ENCODE results near the gene IFI35. TPM values are rescaled to one million over a fixed set of nuclear protein-coding genes. Genes with fewer than 3 reads are reported as not detected.
"Not testable (repeated sequence)": the region's sequence is repeated elsewhere in the genome, so short reads cannot be mapped to it uniquely, and the experiment has no call there.

Gene IFI35
- total RNA-seq, 2 experiments from 2014 or later: 6.3 to 8.6 TPM

DNA sequence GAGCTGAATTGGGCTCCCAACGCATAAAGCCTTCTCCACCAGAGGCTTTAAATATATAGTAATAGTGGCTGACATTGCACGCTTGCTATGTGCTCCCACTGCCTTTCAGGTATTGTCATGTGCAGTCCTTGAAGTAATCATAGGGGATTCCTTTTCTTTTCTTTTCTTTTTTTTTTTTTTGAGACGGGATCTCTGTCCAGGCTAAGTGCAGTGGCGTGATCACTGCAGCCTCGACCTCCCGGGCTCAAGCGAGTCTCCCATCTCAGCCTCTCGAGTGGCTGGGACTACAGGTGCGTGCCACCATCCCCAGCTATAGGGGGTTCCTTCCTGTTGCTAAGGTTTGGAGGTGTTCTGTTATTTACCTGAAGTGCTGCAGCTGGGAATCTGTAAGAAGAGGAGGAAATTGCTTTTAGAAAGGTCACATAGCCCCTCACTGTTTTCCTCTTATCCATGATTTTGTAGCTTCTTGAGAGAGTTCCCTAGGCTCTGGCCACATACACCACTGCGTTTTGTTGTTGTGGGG lies 7.5 kb upstream of the IFI35 start:
- H2AFZ ChIP-seq (ENCODE audit: low read length): no peak overlapping the region
- intact Hi-C loops (cut with micrococcal nuclease; ENCODE audit: unreplicated experiment): loop anchor here (5.0 kb wide), 2 partner anchors 62 to 167 kb away; partner anchors contain the start of gene PSME3
- CTCF ChIA-PET (ENCODE audit: unreplicated experiment): no interaction called here
- peaks cover 69% of the 10 kb centered on the region for H3K36me3 ChIP-seq (ENCODE audit: insufficient read depth, low read length)
- H3K27ac ChIP-seq (ENCODE audit: low read depth, low read length, poor library complexity, severe bottlenecking): peak overlapping the region; percentile 63
- no peak for TF ChIP-seq EZH2phosphoT487 (IDR thresholded peaks at IDR 0.05; ENCODE audit: borderline replicate concordance, low read depth, low read length)
- TF ChIP-seq, protein P1, sequence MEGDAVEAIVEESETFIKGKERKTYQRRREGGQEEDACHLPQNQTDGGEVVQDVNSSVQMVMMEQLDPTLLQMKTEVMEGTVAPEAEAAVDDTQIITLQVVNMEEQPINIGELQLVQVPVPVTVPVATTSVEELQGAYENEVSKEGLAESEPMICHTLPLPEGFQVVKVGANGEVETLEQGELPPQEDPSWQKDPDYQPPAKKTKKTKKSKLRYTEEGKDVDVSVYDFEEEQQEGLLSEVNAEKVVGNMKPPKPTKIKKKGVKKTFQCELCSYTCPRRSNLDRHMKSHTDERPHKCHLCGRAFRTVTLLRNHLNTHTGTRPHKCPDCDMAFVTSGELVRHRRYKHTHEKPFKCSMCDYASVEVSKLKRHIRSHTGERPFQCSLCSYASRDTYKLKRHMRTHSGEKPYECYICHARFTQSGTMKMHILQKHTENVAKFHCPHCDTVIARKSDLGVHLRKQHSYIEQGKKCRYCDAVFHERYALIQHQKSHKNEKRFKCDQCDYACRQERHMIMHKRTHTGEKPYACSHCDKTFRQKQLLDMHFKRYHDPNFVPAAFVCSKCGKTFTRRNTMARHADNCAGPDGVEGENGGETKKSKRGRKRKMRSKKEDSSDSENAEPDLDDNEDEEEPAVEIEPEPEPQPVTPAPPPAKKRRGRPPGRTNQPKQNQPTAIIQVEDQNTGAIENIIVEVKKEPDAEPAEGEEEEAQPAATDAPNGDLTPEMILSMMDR (conservative IDR thresholded peaks at IDR 0.05; ENCODE audit: low read length): no peak
- H3K4me1 ChIP-seq (ENCODE audit: insufficient read depth, low read length, poor library complexity, severe bottlenecking): peaks cover 20% of the 10 kb centered on the region
- no peaks in the 10 kb centered on the region for H3K9me3 ChIP-seq (ENCODE audit: low read length)
- H3K4me3 ChIP-seq (ENCODE audit: low read depth, low read length, poor library complexity, severe bottlenecking): peak overlapping the region; percentile 95
- no peaks in the 10 kb centered on the region for H3K9me2 ChIP-seq (ENCODE audit: insufficient read depth, low read length)
- H3K79me2 ChIP-seq (ENCODE audit: insufficient read depth, low read depth, low read length): peaks cover 30% of the 10 kb centered on the region
- peak overlapping the region; percentile 88 for H3K4me2 ChIP-seq (ENCODE audit: low read length)
- POLR2A ChIA-PET: interaction anchor here (0.6 to 2.1 kb wide), 6 partner anchors 9 to 526 kb away, joined by 3 to 21 read pairs (median 3); partner anchors contain the start of gene PSME3
- peaks cover 14% of the 10 kb centered on the region; the same call in 1 of the 2 replicates for H4K20me1 ChIP-seq (ENCODE audit: insufficient read depth, low read length)
- no peak for DNase-seq (ENCODE audit: low spot score)
- BruUV-seq (replicated peaks): no TSS peak

DNA sequence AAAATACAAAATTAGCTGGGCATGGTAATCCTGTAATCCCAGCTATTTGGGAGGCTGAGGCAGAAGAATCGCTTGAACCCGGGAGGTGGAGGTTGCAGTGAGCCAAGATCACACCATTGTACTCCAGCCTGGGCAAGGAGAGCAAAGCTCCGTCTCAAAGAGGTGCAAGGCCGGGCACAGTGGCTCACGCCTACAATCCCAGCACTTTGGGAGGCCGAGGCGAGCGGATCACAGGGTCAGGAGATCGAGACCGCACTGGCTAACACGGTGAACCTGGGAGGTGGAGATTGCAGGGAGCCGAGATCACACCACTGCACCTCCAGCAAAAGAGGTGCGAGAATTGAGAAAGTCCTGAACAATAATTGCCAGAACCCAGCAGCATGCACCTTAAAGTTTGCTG lies 5.7 kb upstream of the IFI35 start:
- Histone ChIP-seq H3K4me1 (ENCODE audit: insufficient read depth, low read length, poor library complexity, severe bottlenecking) (peaks cover 20% of the 10 kb centered on the region), H4K20me1 (ENCODE audit: insufficient read depth, low read length) (peaks cover 14% of the 10 kb centered on the region; the same call in 1 of the 2 replicates), H3K79me2 (ENCODE audit: insufficient read depth, low read depth, low read length) (peaks cover 30% of the 10 kb centered on the region), H3K36me3 (ENCODE audit: insufficient read depth, low read length) (peaks cover 73% of the 10 kb centered on the region)
- H3K4me2 ChIP-seq (ENCODE audit: low read length); H3K9me3 ChIP-seq (ENCODE audit: low read length); intact Hi-C loops (cut with micrococcal nuclease; ENCODE audit: unreplicated experiment); CTCF ChIA-PET (ENCODE audit: unreplicated experiment); DNase-seq (ENCODE audit: low spot score); BruUV-seq (replicated peaks); H3K4me3 ChIP-seq (ENCODE audit: low read depth, low read length, poor library complexity, severe bottlenecking); H3K27ac ChIP-seq (ENCODE audit: low read depth, low read length, poor library complexity, severe bottlenecking); H3K9me2 ChIP-seq (ENCODE audit: insufficient read depth, low read length); H2AFZ ChIP-seq (ENCODE audit: low read length); POLR2A ChIA-PET: not testable (repeated sequence)

DNA sequence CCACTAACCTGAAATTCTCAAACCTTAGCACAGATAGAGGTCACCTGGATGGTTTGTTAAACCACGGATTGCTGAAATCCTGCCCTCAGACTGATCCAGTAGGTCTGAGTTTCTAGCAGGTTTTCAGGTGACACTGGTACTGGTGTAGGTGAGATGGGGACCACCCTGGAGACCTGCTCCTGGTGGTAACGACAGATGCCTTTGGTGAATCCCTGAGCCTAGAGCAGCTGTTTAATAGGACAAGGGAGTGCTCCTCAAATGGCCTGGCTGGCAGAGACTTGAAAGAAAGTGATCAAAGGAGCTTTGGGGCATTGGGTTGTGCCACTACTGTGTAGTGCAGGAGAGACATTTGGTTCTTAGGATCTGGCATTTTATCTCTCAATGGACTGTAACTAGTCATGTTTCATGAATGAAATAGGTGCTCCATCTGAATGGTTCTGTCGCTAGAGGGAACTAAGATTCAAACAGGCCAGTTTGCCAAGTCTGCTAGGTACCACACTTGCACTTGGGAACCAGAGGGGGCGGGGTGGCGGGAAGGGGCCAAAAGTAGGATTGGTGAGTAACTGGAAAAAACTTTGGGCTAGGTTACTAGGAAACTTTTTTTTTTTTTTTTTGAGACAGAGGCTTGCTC lies 2.9 kb upstream of the IFI35 start:
- H3K79me2 ChIP-seq (ENCODE audit: insufficient read depth, low read depth, low read length): peaks cover 26% of the 10 kb centered on the region
- H2AFZ ChIP-seq (ENCODE audit: low read length): no peak overlapping the region
- H3K4me2 ChIP-seq (ENCODE audit: low read length): no peak overlapping the region
- no peak for TF ChIP-seq EZH2phosphoT487 (IDR thresholded peaks at IDR 0.05; ENCODE audit: borderline replicate concordance, low read depth, low read length)
- CTCF ChIA-PET (ENCODE audit: unreplicated experiment): no interaction called here
- POLR2A ChIA-PET: no interaction called here
- intact Hi-C loops (cut with micrococcal nuclease; ENCODE audit: unreplicated experiment): no loop called here
- BruUV-seq (replicated peaks): no TSS peak
- peaks cover 14% of the 10 kb centered on the region; the same call in 1 of the 2 replicates for H4K20me1 ChIP-seq (ENCODE audit: insufficient read depth, low read length)
- H3K9me2 ChIP-seq (ENCODE audit: insufficient read depth, low read length): no peaks in the 10 kb centered on the region
- no peak overlapping the region for H3K4me3 ChIP-seq (ENCODE audit: low read depth, low read length, poor library complexity, severe bottlenecking)
- no peak for DNase-seq (ENCODE audit: low spot score)
- peaks cover 73% of the 10 kb centered on the region for H3K36me3 ChIP-seq (ENCODE audit: insufficient read depth, low read length)
- H3K9me3 ChIP-seq (ENCODE audit: low read length): no peaks in the 10 kb centered on the region
- peak overlapping the region; percentile 9 for H3K27ac ChIP-seq (ENCODE audit: low read depth, low read length, poor library complexity, severe bottlenecking)
- peaks cover 21% of the 10 kb centered on the region for H3K4me1 ChIP-seq (ENCODE audit: insufficient read depth, low read length, poor library complexity, severe bottlenecking)
